Neural cell (in vitro differentiated cells): ENCODE data around the gene TTC13. TPM values are rescaled to one million over a fixed set of nuclear protein-coding genes. Genes with fewer than 3 reads are reported as not detected.

Experiments used
- H2AFZ ChIP-seq: fragments of 200-600, 300-800 bp; sonication (generic), shearing (Covaris generic); 2 replicates; pipeline ENCODE4 v1.6.0; 2014; ENCODE audit warnings: low read depth, mild to moderate bottlenecking, antibody characterized with exemption, low read length, moderate library complexity
- H3F3A ChIP-seq: fragments of 200-600 bp; shearing (Covaris generic); 2 replicates; pipeline ENCODE4 v1.6.1; 2016; ENCODE audit warnings: mild to moderate bottlenecking, moderate library complexity, mixed read lengths, antibody characterized with exemption, low read length; ENCODE audit not compliant: insufficient read depth, poor library complexity, severe bottlenecking
- H3K27ac ChIP-seq: fragments of 200-600, 300-800 bp; sonication (generic), shearing (Covaris generic); 2 replicates; pipeline ENCODE4 v1.5.1; 2014; ENCODE audit warnings: mild to moderate bottlenecking, low read length, moderate library complexity
- H3K27me3 ChIP-seq: fragments of 300-800, 200-600 bp; sonication (generic), shearing (Covaris generic); 2 replicates; pipeline ENCODE4 v1.6.0; 2014; ENCODE audit warnings: mild to moderate bottlenecking, low read depth, low read length, moderate library complexity; ENCODE audit not compliant: insufficient read depth
- H3K36me3 ChIP-seq: fragments of 300-800, 200-600 bp; sonication (generic), shearing (Covaris generic); 2 replicates; pipeline ENCODE4 v1.5.1; 2014; ENCODE audit warnings: mild to moderate bottlenecking, antibody characterized with exemption, low read length, moderate library complexity; ENCODE audit not compliant: insufficient read depth
- H3K4me2 ChIP-seq: fragments of 300-800, 200-600 bp; sonication (generic), shearing (Covaris generic); 2 replicates; pipeline ENCODE4 v1.6.0; 2014; ENCODE audit warnings: mild to moderate bottlenecking, low read length
- H3K4me3 ChIP-seq: fragments of 300-800, 200-600 bp; sonication (generic), shearing (Covaris generic); 2 replicates; pipeline ENCODE4 v1.5.1; 2014; ENCODE audit warnings: mild to moderate bottlenecking, low read length, moderate library complexity
- H3K79me2 ChIP-seq: fragments of 200-600 bp; shearing (Covaris generic); replicated peaks from 2 replicates; pipeline ENCODE4 v1.6.0; 2014; ENCODE audit warnings: mild to moderate bottlenecking, low read length, moderate library complexity; ENCODE audit not compliant: insufficient read depth
- H3K9ac ChIP-seq: fragments of 300-800, 200-600 bp; sonication (generic), shearing (Covaris generic); 2 replicates; pipeline ENCODE4 v1.6.1; 2016; ENCODE audit warnings: mild to moderate bottlenecking, low read length, mixed read lengths
- H3K9me2 ChIP-seq: fragments of 200-600 bp; shearing (Covaris generic); 2 replicates; pipeline ENCODE4 v1.6.1; 2016; ENCODE audit warnings: mild to moderate bottlenecking, low read length, mixed read lengths; ENCODE audit not compliant: insufficient read depth
- H3K9me3 ChIP-seq: fragments of 200-600, 300-800 bp; sonication (generic), shearing (Covaris generic); 2 replicates; pipeline ENCODE4 v1.6.1; 2016; ENCODE audit warnings: mild to moderate bottlenecking, mixed run types, low read length, moderate library complexity, mixed read lengths
- H4K20me1 ChIP-seq: fragments of 200-600 bp; shearing (Covaris generic); 2 replicates; pipeline ENCODE4 v1.6.1; 2016; ENCODE audit warnings: mild to moderate bottlenecking, mixed run types; ENCODE audit not compliant: insufficient read depth
- EP300 ChIP-seq: fragments of 450-650 bp; conservative IDR thresholded peaks from 2 replicates; pipeline ENCODE4 v1.6.1; 2014; ENCODE audit warnings: antibody characterized with exemption, mild to moderate bottlenecking, moderate library complexity; ENCODE audit not compliant: poor library complexity, severe bottlenecking
- EZH2 ChIP-seq: fragments of 200-600, 300-800 bp; shearing (Covaris generic), sonication (generic); IDR thresholded peaks from 2 replicates; pipeline ENCODE4 v1.6.1; 2014; ENCODE audit warnings: antibody characterized with exemption, low read length, borderline replicate concordance, mild to moderate bottlenecking; ENCODE audit not compliant: insufficient read depth, poor library complexity, severe bottlenecking
- MXI1 ChIP-seq: fragments of 450-650 bp; conservative IDR thresholded peaks from 2 replicates; pipeline ENCODE4 v1.6.1; 2014; ENCODE audit warnings: antibody characterized with exemption, mild to moderate bottlenecking; ENCODE audit not compliant: poor library complexity, severe bottlenecking
- POLR2AphosphoS5 ChIP-seq: IDR thresholded peaks from 2 replicates; pipeline ENCODE4 v1.6.1; 2012
- RAD21 ChIP-seq: fragments of 450-650 bp; conservative IDR thresholded peaks from 2 replicates; pipeline ENCODE4 v1.6.1; 2014; ENCODE audit warnings: antibody characterized with exemption, mild to moderate bottlenecking, moderate library complexity
- SMC3 ChIP-seq: fragments of 450-650 bp; conservative IDR thresholded peaks from 2 replicates; pipeline ENCODE4 v1.6.1; 2014; ENCODE audit warnings: antibody characterized with exemption, mild to moderate bottlenecking, moderate library complexity; ENCODE audit not compliant: poor library complexity
- TAF1 ChIP-seq: IDR thresholded peaks from 2 replicates; pipeline ENCODE4 v1.6.1; 2012; ENCODE audit warnings: low read depth
- polyA plus RNA-seq: library from polyadenylated mRNA; depleted of rRNA; stranded (reverse); fragments of >200 nt; gene quantifications from 2 replicates; pipeline ENCODE4 v1.2.3, GENCODE V29; 2014
- TF ChIP-seq, protein P1 (sequence below): fragments of 450-650 bp; IDR thresholded peaks from 2 replicates; pipeline ENCODE4 v1.5.1; 2014; ENCODE audit warnings: antibody characterized with exemption, mild to moderate bottlenecking, moderate library complexity; ENCODE audit not compliant: poor library complexity, severe bottlenecking
- TF ChIP-seq, protein P2 (sequence below): IDR thresholded peaks from 2 replicates; pipeline ENCODE4 v1.6.1; 2012; ENCODE audit warnings: borderline replicate concordance

Gene TTC13
- polyA plus RNA-seq, 1 donor from 2014 or later = 33.8 TPM

DNA sequence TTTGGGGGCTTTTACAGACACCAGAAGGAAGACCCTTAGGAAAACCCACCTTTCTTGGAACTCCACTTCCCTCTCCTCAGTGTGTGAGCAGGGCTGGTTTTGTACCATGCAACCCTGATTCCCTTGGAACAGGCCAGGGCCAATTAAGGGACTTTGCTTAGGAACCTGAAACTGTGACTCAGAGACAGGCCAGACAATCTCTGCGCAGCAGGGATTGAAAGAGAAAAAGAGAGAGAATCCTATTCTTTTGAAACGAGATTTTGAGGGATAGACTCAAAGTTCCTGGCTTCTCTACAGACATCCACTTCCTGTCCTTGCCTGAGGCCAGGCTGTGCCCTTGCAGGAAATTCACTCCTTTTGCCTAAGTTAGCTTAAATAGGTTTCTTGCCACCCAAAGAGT, 87.2 kb downstream of the TTC13 start:
- Histone ChIP-seq H3K36me3 (no peaks in the 10 kb centered on the region), H3K4me3 (no peak overlapping the region), H3K9me3 (no peaks in the 10 kb centered on the region), H3K9ac (no peak overlapping the region), H3K27me3 (no peaks in the 10 kb centered on the region), H3K4me2 (no peak overlapping the region), H3K27ac (no peak overlapping the region), H3K9me2 (no peaks in the 10 kb centered on the region), H3F3A (no peaks in the 10 kb centered on the region), H3K79me2 (no peaks in the 10 kb centered on the region), H4K20me1 (no peaks in the 10 kb centered on the region), H2AFZ (no peak overlapping the region)
- TF ChIP-seq MXI1 (no peak), POLR2AphosphoS5 (no peak), SMC3 (no peak), RAD21 (no peak)
- TF ChIP-seq, protein P1, sequence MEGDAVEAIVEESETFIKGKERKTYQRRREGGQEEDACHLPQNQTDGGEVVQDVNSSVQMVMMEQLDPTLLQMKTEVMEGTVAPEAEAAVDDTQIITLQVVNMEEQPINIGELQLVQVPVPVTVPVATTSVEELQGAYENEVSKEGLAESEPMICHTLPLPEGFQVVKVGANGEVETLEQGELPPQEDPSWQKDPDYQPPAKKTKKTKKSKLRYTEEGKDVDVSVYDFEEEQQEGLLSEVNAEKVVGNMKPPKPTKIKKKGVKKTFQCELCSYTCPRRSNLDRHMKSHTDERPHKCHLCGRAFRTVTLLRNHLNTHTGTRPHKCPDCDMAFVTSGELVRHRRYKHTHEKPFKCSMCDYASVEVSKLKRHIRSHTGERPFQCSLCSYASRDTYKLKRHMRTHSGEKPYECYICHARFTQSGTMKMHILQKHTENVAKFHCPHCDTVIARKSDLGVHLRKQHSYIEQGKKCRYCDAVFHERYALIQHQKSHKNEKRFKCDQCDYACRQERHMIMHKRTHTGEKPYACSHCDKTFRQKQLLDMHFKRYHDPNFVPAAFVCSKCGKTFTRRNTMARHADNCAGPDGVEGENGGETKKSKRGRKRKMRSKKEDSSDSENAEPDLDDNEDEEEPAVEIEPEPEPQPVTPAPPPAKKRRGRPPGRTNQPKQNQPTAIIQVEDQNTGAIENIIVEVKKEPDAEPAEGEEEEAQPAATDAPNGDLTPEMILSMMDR = no peak

DNA sequence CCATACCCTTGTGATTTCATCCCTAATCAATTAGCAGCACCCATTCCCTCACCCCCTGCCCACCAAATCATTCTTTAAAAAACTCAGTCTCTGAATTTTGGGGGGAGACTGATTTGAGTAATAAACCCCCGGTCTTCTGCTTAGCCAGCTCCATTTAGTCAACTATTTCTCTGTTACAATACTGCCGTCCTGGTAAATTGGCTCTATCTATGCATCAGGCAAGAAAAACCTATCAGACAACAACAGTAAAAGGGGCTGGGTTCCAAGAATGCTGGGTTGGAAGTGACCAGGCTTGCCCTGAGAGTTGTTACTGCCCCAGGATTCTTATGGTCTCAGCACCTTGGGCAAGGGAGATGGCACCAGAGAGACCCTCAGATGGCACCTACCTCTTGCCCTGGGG, 94.0 kb downstream of the TTC13 start:
- no peak overlapping the region for H2AFZ ChIP-seq
- no peak overlapping the region for H3K4me3 ChIP-seq
- H3K36me3 ChIP-seq = no peaks in the 10 kb centered on the region
- H3K9ac ChIP-seq = no peak overlapping the region
- H3K27me3 ChIP-seq = no peaks in the 10 kb centered on the region
- no peaks in the 10 kb centered on the region for H3K9me2 ChIP-seq
- TF ChIP-seq, protein P2, sequence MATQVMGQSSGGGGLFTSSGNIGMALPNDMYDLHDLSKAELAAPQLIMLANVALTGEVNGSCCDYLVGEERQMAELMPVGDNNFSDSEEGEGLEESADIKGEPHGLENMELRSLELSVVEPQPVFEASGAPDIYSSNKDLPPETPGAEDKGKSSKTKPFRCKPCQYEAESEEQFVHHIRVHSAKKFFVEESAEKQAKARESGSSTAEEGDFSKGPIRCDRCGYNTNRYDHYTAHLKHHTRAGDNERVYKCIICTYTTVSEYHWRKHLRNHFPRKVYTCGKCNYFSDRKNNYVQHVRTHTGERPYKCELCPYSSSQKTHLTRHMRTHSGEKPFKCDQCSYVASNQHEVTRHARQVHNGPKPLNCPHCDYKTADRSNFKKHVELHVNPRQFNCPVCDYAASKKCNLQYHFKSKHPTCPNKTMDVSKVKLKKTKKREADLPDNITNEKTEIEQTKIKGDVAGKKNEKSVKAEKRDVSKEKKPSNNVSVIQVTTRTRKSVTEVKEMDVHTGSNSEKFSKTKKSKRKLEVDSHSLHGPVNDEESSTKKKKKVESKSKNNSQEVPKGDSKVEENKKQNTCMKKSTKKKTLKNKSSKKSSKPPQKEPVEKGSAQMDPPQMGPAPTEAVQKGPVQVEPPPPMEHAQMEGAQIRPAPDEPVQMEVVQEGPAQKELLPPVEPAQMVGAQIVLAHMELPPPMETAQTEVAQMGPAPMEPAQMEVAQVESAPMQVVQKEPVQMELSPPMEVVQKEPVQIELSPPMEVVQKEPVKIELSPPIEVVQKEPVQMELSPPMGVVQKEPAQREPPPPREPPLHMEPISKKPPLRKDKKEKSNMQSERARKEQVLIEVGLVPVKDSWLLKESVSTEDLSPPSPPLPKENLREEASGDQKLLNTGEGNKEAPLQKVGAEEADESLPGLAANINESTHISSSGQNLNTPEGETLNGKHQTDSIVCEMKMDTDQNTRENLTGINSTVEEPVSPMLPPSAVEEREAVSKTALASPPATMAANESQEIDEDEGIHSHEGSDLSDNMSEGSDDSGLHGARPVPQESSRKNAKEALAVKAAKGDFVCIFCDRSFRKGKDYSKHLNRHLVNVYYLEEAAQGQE = no peak
- TF ChIP-seq POLR2AphosphoS5 = no peak
- no peaks in the 10 kb centered on the region for H3K79me2 ChIP-seq
- no peak overlapping the region for H3K4me2 ChIP-seq
- no peaks in the 10 kb centered on the region for H3F3A ChIP-seq
- H4K20me1 ChIP-seq = no peaks in the 10 kb centered on the region
- H3K27ac ChIP-seq = no peak overlapping the region
- no peaks in the 10 kb centered on the region for H3K9me3 ChIP-seq

DNA sequence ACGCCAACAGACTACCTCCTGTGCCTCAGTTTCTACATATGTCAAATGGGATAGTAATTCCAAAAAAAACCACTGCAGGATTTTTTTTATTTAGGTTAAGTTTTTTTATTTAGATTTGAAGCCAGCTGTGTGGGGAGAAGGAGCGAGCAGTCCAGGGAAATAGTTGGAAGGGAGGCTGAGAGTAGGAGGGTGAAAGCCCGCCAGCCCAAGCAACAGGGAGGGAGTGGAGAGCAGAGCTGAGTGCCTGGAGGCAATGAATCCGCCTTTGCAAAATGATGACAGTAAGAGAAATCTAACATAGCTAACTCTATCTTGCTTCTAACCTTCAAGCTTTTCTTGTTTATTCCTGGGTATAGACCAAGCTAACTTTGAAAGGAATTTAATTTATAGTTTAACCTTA, 94.7 kb downstream of the TTC13 start:
- H3K36me3 ChIP-seq = no peaks in the 10 kb centered on the region
- H3K9me3 ChIP-seq = no peaks in the 10 kb centered on the region
- H3K9me2 ChIP-seq = no peaks in the 10 kb centered on the region
- H3K27ac ChIP-seq = no peak overlapping the region
- no peak overlapping the region for H3K4me2 ChIP-seq
- H3F3A ChIP-seq = no peaks in the 10 kb centered on the region
- no peak overlapping the region for H3K9ac ChIP-seq
- H3K27me3 ChIP-seq = no peaks in the 10 kb centered on the region
- no peak overlapping the region for H3K4me3 ChIP-seq
- no peaks in the 10 kb centered on the region for H4K20me1 ChIP-seq
- TF ChIP-seq SMC3 (no peak), POLR2AphosphoS5 (no peak), TAF1 (no peak), EZH2 (no peak), EP300 (no peak), MXI1 (no peak), RAD21 (no peak)
- TF ChIP-seq, protein P1 = no peak
- TF ChIP-seq, protein P2 = no peak
- no peaks in the 10 kb centered on the region for H3K79me2 ChIP-seq
- H2AFZ ChIP-seq = no peak overlapping the region
